K562 (cell line): Measurements from ENCODE around the gene DUS1L. TPM values are rescaled to one million over a fixed set of nuclear protein-coding genes. Genes with fewer than 3 reads are reported as not detected.

Experiments
- BRD9 ChIP-seq: fragments of 450-650 bp; IDR thresholded peaks from 2 replicates; pipeline ENCODE4 v1.6.1; 2018; ENCODE audit warnings: low read depth; ENCODE audit not compliant: partially characterized antibody
- ESRRB ChIP-seq: fragments of 250-450 bp; sonication (Bioruptor Pico); IDR thresholded peaks from 2 replicates; pipeline ENCODE4 v1.5.0; 2020; ENCODE audit warnings: mild to moderate bottlenecking, moderate library complexity, borderline replicate concordance
- GTF2A2 ChIP-seq: IDR thresholded peaks from 2 replicates; pipeline ENCODE4 v1.6.1; 2016; ENCODE audit warnings: mild to moderate bottlenecking, missing genetic modification characterization, missing compliant biosample characterization
- ILF3 ChIP-seq: fragments of 450-650 bp; IDR thresholded peaks from 2 replicates; pipeline ENCODE4 v1.6.1; 2018; ENCODE audit warnings: antibody characterized with exemption, mild to moderate bottlenecking, moderate library complexity, borderline replicate concordance
- MCM2 ChIP-seq: fragments of 450-650 bp; IDR thresholded peaks from 2 replicates; pipeline ENCODE4 v1.6.1; 2017; ENCODE audit warnings: low read depth, mild to moderate bottlenecking
- MYBL2 ChIP-seq, 2 experiments: fragments of 450-650 bp in 1 of 2; sonication (generic) in 1 of 2; formaldehyde crosslinking in 1 of 2; IDR thresholded peaks; 2 replicates each; pipeline versions ENCODE4 v1.6.1 to v1.8.1; 2017 to 2022; ENCODE audit warnings: borderline replicate concordance in 1 of 2, inconsistent platforms in 1 of 2, low read depth in 1 of 2, mild to moderate bottlenecking in 1 of 2, missing genetic modification reagents in 1 of 2, moderate library complexity in 1 of 2
- NCOA1 ChIP-seq: fragments of 450-650 bp; IDR thresholded peaks from 2 replicates; pipeline ENCODE4 v1.6.1; 2016; ENCODE audit warnings: low read depth
- POLR2B ChIP-seq: fragments of 450-650 bp; IDR thresholded peaks from 2 replicates; pipeline ENCODE4 v1.6.1; 2018; ENCODE audit warnings: low read depth; ENCODE audit not compliant: partially characterized antibody
- PRMT5 ChIP-seq: sonication (generic); formaldehyde crosslinking; IDR thresholded peaks from 2 replicates; pipeline ENCODE4 v1.5.0; 2020; ENCODE audit warnings: missing genetic modification reagents
- PTRF ChIP-seq: fragments of 450-650 bp; IDR thresholded peaks from 2 replicates; pipeline ENCODE4 v1.6.1; 2016; ENCODE audit warnings: mild to moderate bottlenecking, missing genetic modification characterization, missing compliant biosample characterization
- TCF3 ChIP-seq: sonication (generic); formaldehyde crosslinking; IDR thresholded peaks from 2 replicates; pipeline ENCODE4 v1.4.0; 2020; ENCODE audit warnings: mild to moderate bottlenecking, missing genetic modification reagents
- THRAP3 ChIP-seq: fragments of 450-650 bp; IDR thresholded peaks from 2 replicates; pipeline ENCODE4 v1.6.1; 2016; ENCODE audit warnings: mild to moderate bottlenecking, inconsistent platforms, borderline replicate concordance
- ZBTB8A ChIP-seq: fragments of 450-650 bp; IDR thresholded peaks from 2 replicates; pipeline ENCODE4 v1.6.1; 2018; ENCODE audit warnings: mild to moderate bottlenecking, moderate library complexity; ENCODE audit not compliant: partially characterized antibody
- ZC3H11A ChIP-seq: IDR thresholded peaks from 2 replicates; pipeline ENCODE4 v1.6.1; 2012; ENCODE audit warnings: low read depth, low read length, improper control_type of control experiment
- ZNF277 ChIP-seq: fragments of 250-450 bp; sonication (Bioruptor Pico); IDR thresholded peaks from 2 replicates; pipeline ENCODE4 v1.8.0; 2022; ENCODE audit warnings: inconsistent platforms, mild to moderate bottlenecking, moderate library complexity, borderline replicate concordance
- ZNF347 ChIP-seq: fragments of 450-650 bp; formaldehyde crosslinking; IDR thresholded peaks from 2 replicates; pipeline ENCODE4 v1.4.0; 2020; ENCODE audit warnings: low read depth, mild to moderate bottlenecking, moderate library complexity
- ZNF408 ChIP-seq: fragments of 250-450 bp; sonication (Bioruptor Pico); IDR thresholded peaks from 2 replicates; pipeline ENCODE4 v1.4.0; 2020; ENCODE audit warnings: low read depth, mild to moderate bottlenecking, moderate library complexity
- ZNF41 ChIP-seq: fragments of 250-450 bp; sonication (Bioruptor Pico); conservative IDR thresholded peaks from 2 replicates; pipeline ENCODE4 v1.4.0; 2020; ENCODE audit warnings: mild to moderate bottlenecking
- polyA plus RNA-seq, 8 experiments: library from polyadenylated mRNA; depleted of rRNA in 4 of 8; stranded (reverse) in 5 of 8; unstranded in 3 of 8; fragments of >200 nt; fragmentation: Nextera tagmentation in 2 of 8; fragmentation: Illumina TruSeq in 1 of 8; extraction: Ambion mirVana in 2 of 8; extraction: Trizol in 1 of 8; gene quantifications; 2 replicates each; pipeline versions ENCODE4 v1.2.1 to v1.2.3, GENCODE V29; 2011 to 2014; ENCODE audit warnings: inconsistent platforms in 1 of 8, missing spikeins in 1 of 8
- total RNA-seq, 7 experiments: library from RNA; depleted of rRNA in 6 of 7; stranded (reverse); fragments of >200 nt in 6 of 7; fragmentation: Illumina TruSeq in 2 of 7; extraction: Trizol in 2 of 7; gene quantifications; 2 replicates each; pipeline versions ENCODE4 v1.2.1 to v1.2.3, GENCODE V29; 2011 to 2021; ENCODE audit warnings: low replicate concordance in 1 of 7
- TF ChIP-seq, protein P1 (sequence below): sonication (generic); formaldehyde crosslinking; IDR thresholded peaks from 2 replicates; pipeline ENCODE4 v1.8.0; 2023; ENCODE audit warnings: mild to moderate bottlenecking, missing genetic modification reagents
- TF ChIP-seq, protein P2 (sequence below): fragments of 450-650 bp; IDR thresholded peaks from 2 replicates; pipeline ENCODE4 v1.7.1; 2018; ENCODE audit warnings: mild to moderate bottlenecking, low read depth; ENCODE audit not compliant: partially characterized antibody
- TF ChIP-seq, protein P3 (sequence below): sonication (generic); formaldehyde crosslinking; IDR thresholded peaks from 2 replicates; pipeline ENCODE4 v1.8.1; 2023; ENCODE audit warnings: mild to moderate bottlenecking, missing genetic modification reagents

Gene DUS1L
- total and polyA plus RNA-seq, 9 of the 15 experiments (the other 6 are each of a cell fraction or from before 2014, with no cell fraction given): 7.8 to 210 (median 83.9) TPM

- TF ChIP-seq TCF3 (CRISPR knock-in tag) (no peak), ZNF408 (CRISPR knock-in tag) (no peak), MYBL2 (IDR thresholded peaks at IDR 0.05; ENCODE audit: low read depth) (no peak), MYBL2 (CRISPR knock-in tag; IDR thresholded peaks at IDR 0.05; ENCODE audit: borderline replicate concordance) (no peak), ZBTB8A (no peak), ESRRB (CRISPR knock-in tag) (no peak), BRD9 (no peak), ZC3H11A (no peak), THRAP3 (no peak), ZNF277 (CRISPR knock-in tag) (no peak), ZNF347 (CRISPR knock-in tag) (no peak), PTRF (tag) (no peak), ILF3 (peak; percentile 26; the same call in 1 of the 2 replicates), POLR2B (peak; percentile 63), MCM2 (no peak), GTF2A2 (tag) (peak; percentile 92), PRMT5 (CRISPR knock-in tag) (no peak), NCOA1 (no peak), ZNF41 (CRISPR knock-in tag) (no peak)
- TF ChIP-seq, protein P1, sequence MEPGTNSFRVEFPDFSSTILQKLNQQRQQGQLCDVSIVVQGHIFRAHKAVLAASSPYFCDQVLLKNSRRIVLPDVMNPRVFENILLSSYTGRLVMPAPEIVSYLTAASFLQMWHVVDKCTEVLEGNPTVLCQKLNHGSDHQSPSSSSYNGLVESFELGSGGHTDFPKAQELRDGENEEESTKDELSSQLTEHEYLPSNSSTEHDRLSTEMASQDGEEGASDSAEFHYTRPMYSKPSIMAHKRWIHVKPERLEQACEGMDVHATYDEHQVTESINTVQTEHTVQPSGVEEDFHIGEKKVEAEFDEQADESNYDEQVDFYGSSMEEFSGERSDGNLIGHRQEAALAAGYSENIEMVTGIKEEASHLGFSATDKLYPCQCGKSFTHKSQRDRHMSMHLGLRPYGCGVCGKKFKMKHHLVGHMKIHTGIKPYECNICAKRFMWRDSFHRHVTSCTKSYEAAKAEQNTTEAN (CRISPR knock-in tag): no peak
- TF ChIP-seq, protein P2, sequence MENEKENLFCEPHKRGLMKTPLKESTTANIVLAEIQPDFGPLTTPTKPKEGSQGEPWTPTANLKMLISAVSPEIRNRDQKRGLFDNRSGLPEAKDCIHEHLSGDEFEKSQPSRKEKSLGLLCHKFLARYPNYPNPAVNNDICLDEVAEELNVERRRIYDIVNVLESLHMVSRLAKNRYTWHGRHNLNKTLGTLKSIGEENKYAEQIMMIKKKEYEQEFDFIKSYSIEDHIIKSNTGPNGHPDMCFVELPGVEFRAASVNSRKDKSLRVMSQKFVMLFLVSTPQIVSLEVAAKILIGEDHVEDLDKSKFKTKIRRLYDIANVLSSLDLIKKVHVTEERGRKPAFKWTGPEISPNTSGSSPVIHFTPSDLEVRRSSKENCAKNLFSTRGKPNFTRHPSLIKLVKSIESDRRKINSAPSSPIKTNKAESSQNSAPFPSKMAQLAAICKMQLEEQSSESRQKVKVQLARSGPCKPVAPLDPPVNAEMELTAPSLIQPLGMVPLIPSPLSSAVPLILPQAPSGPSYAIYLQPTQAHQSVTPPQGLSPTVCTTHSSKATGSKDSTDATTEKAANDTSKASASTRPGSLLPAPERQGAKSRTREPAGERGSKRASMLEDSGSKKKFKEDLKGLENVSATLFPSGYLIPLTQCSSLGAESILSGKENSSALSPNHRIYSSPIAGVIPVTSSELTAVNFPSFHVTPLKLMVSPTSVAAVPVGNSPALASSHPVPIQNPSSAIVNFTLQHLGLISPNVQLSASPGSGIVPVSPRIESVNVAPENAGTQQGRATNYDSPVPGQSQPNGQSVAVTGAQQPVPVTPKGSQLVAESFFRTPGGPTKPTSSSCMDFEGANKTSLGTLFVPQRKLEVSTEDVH: no peak
- TF ChIP-seq, protein P3, sequence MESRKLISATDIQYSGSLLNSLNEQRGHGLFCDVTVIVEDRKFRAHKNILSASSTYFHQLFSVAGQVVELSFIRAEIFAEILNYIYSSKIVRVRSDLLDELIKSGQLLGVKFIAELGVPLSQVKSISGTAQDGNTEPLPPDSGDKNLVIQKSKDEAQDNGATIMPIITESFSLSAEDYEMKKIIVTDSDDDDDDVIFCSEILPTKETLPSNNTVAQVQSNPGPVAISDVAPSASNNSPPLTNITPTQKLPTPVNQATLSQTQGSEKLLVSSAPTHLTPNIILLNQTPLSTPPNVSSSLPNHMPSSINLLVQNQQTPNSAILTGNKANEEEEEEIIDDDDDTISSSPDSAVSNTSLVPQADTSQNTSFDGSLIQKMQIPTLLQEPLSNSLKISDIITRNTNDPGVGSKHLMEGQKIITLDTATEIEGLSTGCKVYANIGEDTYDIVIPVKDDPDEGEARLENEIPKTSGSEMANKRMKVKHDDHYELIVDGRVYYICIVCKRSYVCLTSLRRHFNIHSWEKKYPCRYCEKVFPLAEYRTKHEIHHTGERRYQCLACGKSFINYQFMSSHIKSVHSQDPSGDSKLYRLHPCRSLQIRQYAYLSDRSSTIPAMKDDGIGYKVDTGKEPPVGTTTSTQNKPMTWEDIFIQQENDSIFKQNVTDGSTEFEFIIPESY (CRISPR knock-in tag): peak; percentile 70
Observed at GRCh38 chr17:82098169-82098938, 32.8 kb upstream of the DUS1L start, which contains the start of gene FASN (continued).
